GM23338 (cell line): ENCODE results near the gene ABCA13.

Experiments
- EZH2 ChIP-seq: fragments of 200-600 bp; sonication (generic); IDR thresholded peaks from one replicate; pipeline ENCODE4 v1.8.0; 2017; ENCODE audit warnings: antibody characterized with exemption, mild to moderate bottlenecking, low read depth; ENCODE audit not compliant: unreplicated experiment
- EZH2phosphoT487 ChIP-seq: fragments of 200-600 bp; sonication (generic); IDR thresholded peaks from one replicate; pipeline ENCODE4 v1.8.1; 2018; ENCODE audit warnings: antibody characterized with exemption; ENCODE audit not compliant: unreplicated experiment
- POLR2AphosphoS5 ChIP-seq: IDR thresholded peaks from 2 replicates; pipeline ENCODE4 v1.6.1; 2016; ENCODE audit warnings: antibody characterized with exemption, low read depth
- TF ChIP-seq, protein P1 (sequence below), 2 experiments: fragments of 200-600 bp in 1 of 2; sonication (generic) in 1 of 2; conservative IDR thresholded peaks; 2 replicates each; pipeline versions ENCODE4 v1.5.1 to v1.6.1; 2016 to 2017; ENCODE audit warnings: antibody characterized with exemption in 2 of 2, low read depth in 2 of 2, mild to moderate bottlenecking in 2 of 2, moderate library complexity in 1 of 2
- TF ChIP-seq, protein P2 (sequence below): IDR thresholded peaks from one replicate; pipeline ENCODE4 v1.6.1; 2018; ENCODE audit warnings: antibody characterized with exemption; ENCODE audit not compliant: unreplicated experiment

DNA sequence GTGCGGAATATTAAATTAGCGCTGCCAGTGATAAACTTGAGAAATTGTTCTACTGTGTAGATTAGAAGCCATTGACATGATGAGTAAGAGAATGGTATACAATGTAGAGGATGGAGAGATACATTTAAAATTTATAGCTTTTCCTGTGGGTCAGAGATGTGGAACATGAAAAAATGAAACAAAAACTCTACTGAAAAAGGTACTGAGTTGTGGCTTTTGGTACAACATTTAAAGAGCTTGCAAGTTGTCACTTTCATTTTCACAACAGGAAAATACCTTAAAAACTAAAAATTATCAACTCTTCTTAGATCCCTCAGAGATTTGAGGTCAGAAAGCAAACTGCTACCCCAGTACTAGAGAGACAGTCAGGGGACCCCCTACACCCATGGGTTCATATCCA, 404.3 kb downstream of the ABCA13 start:
- TF ChIP-seq, protein P1, sequence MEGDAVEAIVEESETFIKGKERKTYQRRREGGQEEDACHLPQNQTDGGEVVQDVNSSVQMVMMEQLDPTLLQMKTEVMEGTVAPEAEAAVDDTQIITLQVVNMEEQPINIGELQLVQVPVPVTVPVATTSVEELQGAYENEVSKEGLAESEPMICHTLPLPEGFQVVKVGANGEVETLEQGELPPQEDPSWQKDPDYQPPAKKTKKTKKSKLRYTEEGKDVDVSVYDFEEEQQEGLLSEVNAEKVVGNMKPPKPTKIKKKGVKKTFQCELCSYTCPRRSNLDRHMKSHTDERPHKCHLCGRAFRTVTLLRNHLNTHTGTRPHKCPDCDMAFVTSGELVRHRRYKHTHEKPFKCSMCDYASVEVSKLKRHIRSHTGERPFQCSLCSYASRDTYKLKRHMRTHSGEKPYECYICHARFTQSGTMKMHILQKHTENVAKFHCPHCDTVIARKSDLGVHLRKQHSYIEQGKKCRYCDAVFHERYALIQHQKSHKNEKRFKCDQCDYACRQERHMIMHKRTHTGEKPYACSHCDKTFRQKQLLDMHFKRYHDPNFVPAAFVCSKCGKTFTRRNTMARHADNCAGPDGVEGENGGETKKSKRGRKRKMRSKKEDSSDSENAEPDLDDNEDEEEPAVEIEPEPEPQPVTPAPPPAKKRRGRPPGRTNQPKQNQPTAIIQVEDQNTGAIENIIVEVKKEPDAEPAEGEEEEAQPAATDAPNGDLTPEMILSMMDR (conservative IDR thresholded peaks at IDR 0.05; ENCODE audit: low read depth in 2 of 2) = no peak
- no peak for TF ChIP-seq POLR2AphosphoS5
- TF ChIP-seq EZH2 = no peak
- TF ChIP-seq EZH2phosphoT487 = no peak
- TF ChIP-seq, protein P2, sequence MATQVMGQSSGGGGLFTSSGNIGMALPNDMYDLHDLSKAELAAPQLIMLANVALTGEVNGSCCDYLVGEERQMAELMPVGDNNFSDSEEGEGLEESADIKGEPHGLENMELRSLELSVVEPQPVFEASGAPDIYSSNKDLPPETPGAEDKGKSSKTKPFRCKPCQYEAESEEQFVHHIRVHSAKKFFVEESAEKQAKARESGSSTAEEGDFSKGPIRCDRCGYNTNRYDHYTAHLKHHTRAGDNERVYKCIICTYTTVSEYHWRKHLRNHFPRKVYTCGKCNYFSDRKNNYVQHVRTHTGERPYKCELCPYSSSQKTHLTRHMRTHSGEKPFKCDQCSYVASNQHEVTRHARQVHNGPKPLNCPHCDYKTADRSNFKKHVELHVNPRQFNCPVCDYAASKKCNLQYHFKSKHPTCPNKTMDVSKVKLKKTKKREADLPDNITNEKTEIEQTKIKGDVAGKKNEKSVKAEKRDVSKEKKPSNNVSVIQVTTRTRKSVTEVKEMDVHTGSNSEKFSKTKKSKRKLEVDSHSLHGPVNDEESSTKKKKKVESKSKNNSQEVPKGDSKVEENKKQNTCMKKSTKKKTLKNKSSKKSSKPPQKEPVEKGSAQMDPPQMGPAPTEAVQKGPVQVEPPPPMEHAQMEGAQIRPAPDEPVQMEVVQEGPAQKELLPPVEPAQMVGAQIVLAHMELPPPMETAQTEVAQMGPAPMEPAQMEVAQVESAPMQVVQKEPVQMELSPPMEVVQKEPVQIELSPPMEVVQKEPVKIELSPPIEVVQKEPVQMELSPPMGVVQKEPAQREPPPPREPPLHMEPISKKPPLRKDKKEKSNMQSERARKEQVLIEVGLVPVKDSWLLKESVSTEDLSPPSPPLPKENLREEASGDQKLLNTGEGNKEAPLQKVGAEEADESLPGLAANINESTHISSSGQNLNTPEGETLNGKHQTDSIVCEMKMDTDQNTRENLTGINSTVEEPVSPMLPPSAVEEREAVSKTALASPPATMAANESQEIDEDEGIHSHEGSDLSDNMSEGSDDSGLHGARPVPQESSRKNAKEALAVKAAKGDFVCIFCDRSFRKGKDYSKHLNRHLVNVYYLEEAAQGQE = no peak
